IMR-90 (cell line): Measurements from ENCODE around the gene NAA11. TPM values are rescaled to one million over a fixed set of nuclear protein-coding genes. Genes with fewer than 3 reads are reported as not detected.

Source experiments
- ATAC-seq: fragments of 200-7000 bp; cut with Tn5 transposase; 2 replicates; pipeline ENCODE4 v1.9.1; 2020; ENCODE audit warnings: low read depth, mild to moderate bottlenecking, moderate library complexity
- BruUV-seq: library from RNA; stranded (reverse); fragments of 400-500 nt; replicated peaks from 2 replicates; lab custom pipeline; 2021; lab: Mats Ljungman, UMichigan
- CTCF ChIA-PET: fragments of 300-600 bp; formaldehyde crosslinking; extraction: SDS; loops from one replicate; lab custom pipeline; 2021; ENCODE audit warnings: antibody characterized with exemption; lab: Yijun Ruan, JAX
- POLR2A ChIA-PET: fragments of 300-600 bp; sonication (Branson Sonifier 250); formaldehyde crosslinking; loops from one replicate; lab custom pipeline; 2022; ENCODE audit warnings: antibody characterized with exemption; ENCODE audit not compliant: unreplicated experiment; lab: Charles Lee
- DNase-seq: peaks from one replicate; pipeline ENCODE4 v3.0.0; 2013
- H2AFZ ChIP-seq: replicated peaks from 2 replicates; pipeline ENCODE3; 2013; ENCODE audit warnings: low read length, mild to moderate bottlenecking; ENCODE audit not compliant: poor library complexity
- H2AK5ac ChIP-seq: 2 replicates; pipeline ENCODE4 v1.6.1; 2013; ENCODE audit warnings: low read depth, low read length, inconsistent platforms
- H2AK9ac ChIP-seq: replicated peaks from 2 replicates; pipeline ENCODE3; 2013; ENCODE audit warnings: mild to moderate bottlenecking, low read depth, low read length, moderate library complexity; ENCODE audit not compliant: poor library complexity
- H2BK120ac ChIP-seq: 2 replicates; pipeline ENCODE4 v1.6.1; 2013; ENCODE audit warnings: low read depth, low read length, inconsistent platforms
- H2BK15ac ChIP-seq: 3 replicates; pipeline ENCODE4 v1.6.1; 2013; ENCODE audit warnings: low read depth, low read length, inconsistent platforms
- H2BK20ac ChIP-seq: 2 replicates; pipeline ENCODE4 v1.6.1; 2013; ENCODE audit warnings: low read depth, mild to moderate bottlenecking, inconsistent platforms, low read length, moderate library complexity
- H2BK5ac ChIP-seq: 2 replicates; pipeline ENCODE4 v1.6.1; 2013; ENCODE audit warnings: mild to moderate bottlenecking, low read depth, low read length, inconsistent platforms; ENCODE audit not compliant: poor library complexity, severe bottlenecking
- H3K14ac ChIP-seq: replicated peaks from 2 replicates; pipeline ENCODE4 v1.6.1; 2013; ENCODE audit warnings: low read depth, low read length, inconsistent platforms
- H3K18ac ChIP-seq: 2 replicates; pipeline ENCODE4 v1.6.1; 2013; ENCODE audit warnings: low read depth, low read length, control low read depth
- H3K23ac ChIP-seq: 2 replicates; pipeline ENCODE4 v1.6.1; 2013; ENCODE audit warnings: low read depth, low read length, inconsistent platforms
- H3K27ac ChIP-seq: 2 replicates; pipeline ENCODE4 v1.5.1; 2013; ENCODE audit warnings: mild to moderate bottlenecking, control low read depth, low read length; ENCODE audit not compliant: insufficient read depth
- H3K27me3 ChIP-seq: 2 replicates; pipeline ENCODE4 v1.6.1; 2013; ENCODE audit warnings: low read length; ENCODE audit not compliant: control insufficient read depth, insufficient read depth
- H3K36me3 ChIP-seq: 2 replicates; pipeline ENCODE4 v1.6.1; 2013; ENCODE audit warnings: low read length, mixed read lengths; ENCODE audit not compliant: control insufficient read depth, insufficient read depth
- H3K4ac ChIP-seq: 2 replicates; pipeline ENCODE4 v1.6.1; 2013; ENCODE audit warnings: low read depth, low read length, inconsistent platforms
- H3K4me1 ChIP-seq: 2 replicates; pipeline ENCODE4 v1.6.1; 2013; ENCODE audit warnings: low read length, mixed read lengths; ENCODE audit not compliant: control insufficient read depth, insufficient read depth
- H3K4me2 ChIP-seq: 2 replicates; pipeline ENCODE4 v1.6.1; 2013; ENCODE audit warnings: low read depth, mild to moderate bottlenecking, control low read depth, low read length, moderate library complexity
- H3K4me3 ChIP-seq: 2 replicates; pipeline ENCODE4 v1.5.1; 2013; ENCODE audit warnings: low read depth, mild to moderate bottlenecking, control low read depth, low read length, moderate library complexity; ENCODE audit not compliant: insufficient read depth
- H3K56ac ChIP-seq: 2 replicates; pipeline ENCODE4 v1.6.1; 2013; ENCODE audit warnings: low read length, inconsistent platforms; ENCODE audit not compliant: insufficient read depth; ENCODE audit errors: extremely low read depth
- H3K79me1 ChIP-seq, 2 experiments: 2 replicates each; pipeline ENCODE4 v1.6.1; 2013; ENCODE audit warnings: low read length in 2 of 2, inconsistent platforms in 1 of 2, low read depth in 1 of 2
- H3K9ac ChIP-seq: 2 replicates; pipeline ENCODE4 v1.6.1; 2013; ENCODE audit warnings: low read depth, low read length, control low read depth
- H3K9me1 ChIP-seq: 2 replicates; pipeline ENCODE4 v1.6.1; 2013; ENCODE audit warnings: low read length, inconsistent platforms; ENCODE audit not compliant: insufficient read depth
- H3K9me3 ChIP-seq: 2 replicates; pipeline ENCODE4 v1.6.1; 2013; ENCODE audit warnings: low read length; ENCODE audit not compliant: control insufficient read depth, insufficient read depth
- H4K20me1 ChIP-seq: 2 replicates; pipeline ENCODE4 v1.6.1; 2013; ENCODE audit warnings: low read length, inconsistent platforms; ENCODE audit not compliant: insufficient read depth
- H4K5ac ChIP-seq: 2 replicates; pipeline ENCODE4 v1.6.1; 2013; ENCODE audit warnings: mild to moderate bottlenecking, low read depth, low read length, control low read depth
- H4K8ac ChIP-seq, 2 experiments: 2 replicates each; pipeline ENCODE4 v1.6.1; 2013; ENCODE audit warnings: low read depth in 2 of 2, low read length in 2 of 2, control low read depth in 1 of 2, inconsistent platforms in 1 of 2
- H4K91ac ChIP-seq: 2 replicates; pipeline ENCODE4 v1.6.1; 2013; ENCODE audit warnings: low read depth, low read length, inconsistent platforms; ENCODE audit not compliant: insufficient read depth
- CEBPB ChIP-seq: IDR thresholded peaks from 2 replicates; pipeline ENCODE4 v1.6.1; 2012; ENCODE audit warnings: low read depth, low read length, improper control_type of control experiment
- MAZ ChIP-seq: IDR thresholded peaks from 2 replicates; pipeline ENCODE4 v1.6.1; 2012; ENCODE audit warnings: low read depth, mild to moderate bottlenecking, low read length, improper control_type of control experiment, moderate library complexity, borderline replicate concordance
- RAD21 ChIP-seq: IDR thresholded peaks from 2 replicates; pipeline ENCODE4 v1.6.1; 2012; ENCODE audit warnings: low read length, improper control_type of control experiment
- SMC3 ChIP-seq: fragments of 150-350 bp; IDR thresholded peaks from 2 replicates; pipeline ENCODE4 v1.6.1; 2016; ENCODE audit warnings: low read depth, mild to moderate bottlenecking, antibody characterized with exemption, low read length, moderate library complexity
- WGBS, 2 experiments: methylation state at CpG; one replicate each; pipeline versions ENCODE4 v1.1.5 to v1.1.7; 2013; ENCODE audit warnings: missing lambda C conversion rate in 2 of 2; ENCODE audit not compliant: insufficient read length in 1 of 2; ENCODE audit errors: extremely low coverage in 2 of 2; 5-methylcytosine and 5-hydroxymethylcytosine counted together
- dilution Hi-C: fragments of 300-500 bp; cut with HindIII; formaldehyde crosslinking; loops from one replicate; pipeline ENCODE4 v1.14.3; 2018; ENCODE audit warnings: low sequenced_read_pairs; ENCODE audit not compliant: unreplicated experiment
- in situ Hi-C: fragments of 300-500 bp; cut with MboI; formaldehyde crosslinking; loops from 3 replicates; pipeline ENCODE4 v1.14.3; 2019; ENCODE audit warnings: low sequenced_read_pairs, inconsistent platforms, mixed read lengths
- intact Hi-C: fragments of 100-400 bp; cut with micrococcal nuclease; formaldehyde crosslinking; loops from 2 replicates; pipeline ENCODE4 v1.10.0; 2022
- polyA plus RNA-seq, 3 experiments: library from polyadenylated mRNA; depleted of rRNA; stranded (reverse); fragments of >200 nt; gene quantifications; 2 replicates each; pipeline ENCODE4 v1.2.3, GENCODE V29; 2012; ENCODE audit warnings: low replicate concordance in 1 of 3
- total RNA-seq: library from RNA; depleted of rRNA; stranded (reverse); fragments of >200 nt; gene quantifications from 2 replicates; pipeline ENCODE4 v1.2.3, GENCODE V29; 2012
- TF ChIP-seq, protein P1 (sequence below): conservative IDR thresholded peaks from 2 replicates; pipeline ENCODE4 v1.5.1; 2012; ENCODE audit warnings: mild to moderate bottlenecking, low read depth, low read length, improper control_type of control experiment

The NAA11 gene
- total and polyA plus RNA-seq, 2 of the 4 experiments (the other 2 are of a cell fraction): not detected

DNA sequence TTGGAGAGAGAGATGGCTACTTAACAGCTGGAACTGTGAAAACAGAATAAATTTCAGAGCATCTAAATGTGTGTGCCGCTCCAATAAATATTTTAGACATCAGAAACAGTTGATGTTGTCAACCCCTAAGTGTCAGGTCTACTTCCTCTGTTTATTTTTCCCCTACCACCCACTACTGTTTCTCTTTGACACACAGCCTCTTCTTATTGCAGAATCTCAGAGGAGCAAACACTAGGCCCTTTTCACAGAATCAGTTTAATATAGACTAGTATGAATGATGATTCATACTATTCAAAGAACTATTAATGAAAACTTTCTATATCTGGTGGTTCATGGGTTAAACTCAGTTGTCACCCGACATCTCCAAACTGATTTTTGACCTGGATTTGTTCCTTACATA is 33.9 kb downstream of the NAA11 start:
- no peak overlapping the region for H4K5ac ChIP-seq
- H3K4me2 ChIP-seq: no peak overlapping the region
- no peak overlapping the region for H2AFZ ChIP-seq
- H4K8ac ChIP-seq: no peak overlapping the region
- no peak overlapping the region for H4K91ac ChIP-seq
- dilution Hi-C loops (no loop called here), in situ Hi-C loops (no loop called here), intact Hi-C loops (no loop called here)
- no peak overlapping the region for H3K27ac ChIP-seq
- no peak overlapping the region for H2BK120ac ChIP-seq
- no TSS peak for BruUV-seq
- H3K9me1 ChIP-seq: no peaks in the 10 kb centered on the region
- ATAC-seq (no peak), DNase-seq (no peak)
- no peak overlapping the region for H3K9ac ChIP-seq
- POLR2A ChIA-PET: no interaction called here
- no peaks in the 10 kb centered on the region for H3K4me1 ChIP-seq
- H3K9me3 ChIP-seq: no peaks in the 10 kb centered on the region
- no peaks in the 10 kb centered on the region for H3K79me1 ChIP-seq
- H3K4me3 ChIP-seq: no peak overlapping the region
- no peaks in the 10 kb centered on the region for H3K36me3 ChIP-seq
- H3K27me3 ChIP-seq: no peaks in the 10 kb centered on the region
- TF ChIP-seq RAD21 (no peak), CEBPB (no peak), SMC3 (no peak), MAZ (no peak)
- TF ChIP-seq, protein P1, sequence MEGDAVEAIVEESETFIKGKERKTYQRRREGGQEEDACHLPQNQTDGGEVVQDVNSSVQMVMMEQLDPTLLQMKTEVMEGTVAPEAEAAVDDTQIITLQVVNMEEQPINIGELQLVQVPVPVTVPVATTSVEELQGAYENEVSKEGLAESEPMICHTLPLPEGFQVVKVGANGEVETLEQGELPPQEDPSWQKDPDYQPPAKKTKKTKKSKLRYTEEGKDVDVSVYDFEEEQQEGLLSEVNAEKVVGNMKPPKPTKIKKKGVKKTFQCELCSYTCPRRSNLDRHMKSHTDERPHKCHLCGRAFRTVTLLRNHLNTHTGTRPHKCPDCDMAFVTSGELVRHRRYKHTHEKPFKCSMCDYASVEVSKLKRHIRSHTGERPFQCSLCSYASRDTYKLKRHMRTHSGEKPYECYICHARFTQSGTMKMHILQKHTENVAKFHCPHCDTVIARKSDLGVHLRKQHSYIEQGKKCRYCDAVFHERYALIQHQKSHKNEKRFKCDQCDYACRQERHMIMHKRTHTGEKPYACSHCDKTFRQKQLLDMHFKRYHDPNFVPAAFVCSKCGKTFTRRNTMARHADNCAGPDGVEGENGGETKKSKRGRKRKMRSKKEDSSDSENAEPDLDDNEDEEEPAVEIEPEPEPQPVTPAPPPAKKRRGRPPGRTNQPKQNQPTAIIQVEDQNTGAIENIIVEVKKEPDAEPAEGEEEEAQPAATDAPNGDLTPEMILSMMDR: no peak
- no peak overlapping the region for H2BK5ac ChIP-seq
- no peak overlapping the region for H3K14ac ChIP-seq
- no peak overlapping the region for H3K4ac ChIP-seq
- H2AK9ac ChIP-seq: no peak overlapping the region
- no peaks in the 10 kb centered on the region for H4K20me1 ChIP-seq
- H3K18ac ChIP-seq: no peak overlapping the region
- WGBS, 2 experiments: no CpG with 5 or more reads among the region's 2 CpGs
- no peak overlapping the region for H2BK15ac ChIP-seq
- H2BK20ac ChIP-seq: no peak overlapping the region
- no peak overlapping the region for H3K23ac ChIP-seq
- no peak overlapping the region for H2AK5ac ChIP-seq
- no peak overlapping the region for H3K56ac ChIP-seq
- CTCF ChIA-PET: no interaction called here
